Measurements from ENCODE around the gene TRIM33. TPM values are rescaled to one million over a fixed set of nuclear protein-coding genes. Genes with fewer than 3 reads are reported as not detected.
"Not testable (repeated sequence)": the region's sequence is repeated elsewhere in the genome, so short reads cannot be mapped to it uniquely, and the experiment has no call there.

Gene TRIM33
- polyA plus RNA-seq, 4 donors = 49.5 to 62.2 (median 54.7) TPM

DNA sequence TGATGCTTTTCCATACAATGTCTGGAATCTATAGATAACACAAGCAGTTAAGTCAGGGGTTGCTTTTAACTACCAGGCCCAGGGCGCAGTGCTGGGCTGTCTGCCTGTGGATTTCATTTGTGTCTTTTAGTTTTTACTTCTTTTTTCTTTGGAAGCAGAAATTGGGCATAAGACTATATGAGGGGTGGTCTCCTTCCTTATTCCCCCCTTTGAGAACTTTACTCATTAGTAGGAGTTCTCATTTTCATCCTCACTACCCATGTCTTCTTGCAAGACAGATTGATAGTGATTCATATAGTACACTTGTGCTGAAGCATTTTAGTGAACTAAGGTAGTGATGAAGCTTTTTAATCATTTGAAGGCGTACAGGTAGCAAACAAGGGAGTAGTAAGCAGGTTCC lies 147.8 kb downstream of the TRIM33 start:
- DNase-seq (ENCODE audit: low read depth in 4 of 4, low spot score in 2 of 4) = not testable (repeated sequence)

DNA sequence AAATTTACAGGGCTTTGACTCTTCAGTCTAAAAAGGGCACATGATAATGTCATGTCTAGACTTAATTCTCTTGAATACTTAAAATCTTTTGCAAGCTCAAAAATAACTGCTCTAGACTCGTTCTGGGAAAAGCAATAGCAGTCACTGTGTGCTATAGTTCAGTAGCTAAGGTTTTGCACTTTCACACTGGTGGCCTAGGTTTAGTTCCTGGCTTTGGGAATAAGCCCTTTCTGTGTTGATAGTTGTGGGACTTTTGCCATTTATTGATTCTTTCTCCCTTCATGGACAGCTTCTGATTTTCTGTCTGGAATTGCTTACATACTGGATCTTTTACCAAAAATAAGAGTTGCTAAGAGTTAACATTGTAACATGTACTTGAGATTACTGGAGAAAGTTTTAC lies 151.2 kb downstream of the TRIM33 start:
- no peak for DNase-seq (ENCODE audit: low read depth in 4 of 4, low spot score in 2 of 4)

DNA sequence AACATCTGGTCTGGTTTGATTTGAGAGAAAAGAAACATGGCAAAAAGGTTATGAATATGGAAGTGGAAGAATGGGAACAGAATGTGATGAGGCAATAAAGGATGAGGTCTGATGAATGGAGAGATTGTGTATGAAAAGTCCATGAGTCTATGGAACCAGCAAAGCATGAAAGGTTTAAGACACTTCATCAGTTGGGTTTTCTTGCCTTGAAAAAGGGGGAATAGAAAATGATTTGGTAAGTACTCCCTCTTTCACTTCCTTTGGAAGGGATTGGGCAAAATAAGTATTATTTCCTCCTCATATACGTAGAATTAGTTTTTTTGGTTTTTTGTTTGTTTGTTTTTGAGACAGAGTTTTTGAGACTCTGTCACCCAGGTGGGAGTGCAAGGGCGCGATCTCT lies 155.8 kb downstream of the TRIM33 start:
- no peak for DNase-seq (ENCODE audit: low read depth in 4 of 4, low spot score in 2 of 4)

DNA sequence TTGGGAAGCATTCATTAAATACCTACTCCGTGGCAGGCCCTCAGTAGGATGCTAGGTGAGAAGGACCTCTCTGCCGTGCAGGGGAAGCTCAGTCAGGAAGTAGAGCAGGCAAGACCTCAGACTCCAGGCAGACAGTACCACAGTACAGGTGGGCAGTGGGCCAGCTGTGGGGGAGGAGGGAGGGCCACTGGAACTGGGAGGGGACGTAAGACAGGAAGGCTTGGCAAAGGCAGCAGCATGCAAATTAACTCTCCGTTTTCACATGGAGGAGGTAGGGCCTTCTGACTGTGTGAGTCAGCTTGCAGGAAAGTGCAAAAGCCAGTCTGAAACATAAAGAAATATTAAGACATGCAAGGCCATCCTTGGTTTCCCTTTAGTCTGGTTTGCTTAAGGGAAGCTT lies 157.7 kb downstream of the TRIM33 start:
- DNase-seq (ENCODE audit: low read depth in 4 of 4, low spot score in 2 of 4) = peak in 1 of 4 donors; percentile 44

DNA sequence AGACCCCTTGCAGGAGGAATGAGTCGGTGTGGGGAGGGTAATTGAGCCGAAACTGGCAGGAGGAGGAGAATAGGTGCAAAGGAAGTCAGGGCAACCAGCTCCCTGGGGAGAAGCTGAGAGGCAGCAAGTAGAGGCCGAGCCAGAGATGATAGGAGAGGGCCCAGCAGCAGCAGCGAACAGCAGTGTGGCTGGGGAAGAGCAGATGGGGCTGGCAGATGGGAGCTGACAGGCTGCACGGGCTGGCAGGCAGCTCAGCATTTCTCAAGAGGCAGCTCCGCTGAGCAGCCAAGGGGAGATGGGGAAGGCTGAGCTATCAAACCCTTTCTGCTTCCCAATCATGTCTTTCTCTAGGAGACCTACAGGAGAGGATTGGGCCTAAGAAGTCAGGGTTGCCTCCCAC lies 158.2 kb downstream of the TRIM33 start:
- DNase-seq (ENCODE audit: low read depth in 4 of 4, low spot score in 2 of 4) = no peak

DNA sequence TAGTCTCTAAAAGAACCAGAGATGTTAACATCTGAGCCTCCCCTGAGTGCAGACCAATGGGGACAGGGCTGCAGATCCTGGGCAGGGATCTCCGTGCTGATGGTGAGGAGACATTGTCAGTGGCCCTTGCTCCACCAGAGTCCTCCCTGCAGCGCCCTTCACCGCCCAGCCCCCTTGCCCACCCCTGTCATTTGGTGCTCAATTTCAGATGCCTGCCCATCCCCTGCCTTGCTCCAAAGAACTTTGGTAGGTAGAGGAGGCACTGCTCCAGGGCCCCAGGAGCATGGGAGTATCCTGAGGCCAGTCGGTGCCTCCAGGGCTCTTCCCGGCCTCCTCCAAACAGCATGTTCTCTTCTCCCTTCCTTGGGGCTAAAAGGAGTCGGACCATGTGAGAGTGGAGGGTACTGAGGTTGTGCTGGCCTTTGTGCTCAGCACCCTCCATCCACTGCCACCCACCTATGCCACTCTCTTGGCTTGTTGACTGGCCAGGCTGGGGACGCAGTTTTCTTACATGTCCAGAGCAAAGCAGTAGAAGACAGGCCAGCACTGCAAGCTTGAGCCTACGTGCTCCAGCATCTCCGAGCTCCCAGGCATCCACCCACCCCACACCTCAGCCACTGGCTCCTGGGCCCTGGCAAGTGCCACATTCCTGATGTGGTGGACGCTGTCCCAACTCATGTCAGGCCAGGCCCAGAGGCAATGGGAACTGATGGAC lies 160.1 kb downstream of the TRIM33 start:
- no peak for DNase-seq (ENCODE audit: low read depth in 4 of 4, low spot score in 2 of 4)

DNA sequence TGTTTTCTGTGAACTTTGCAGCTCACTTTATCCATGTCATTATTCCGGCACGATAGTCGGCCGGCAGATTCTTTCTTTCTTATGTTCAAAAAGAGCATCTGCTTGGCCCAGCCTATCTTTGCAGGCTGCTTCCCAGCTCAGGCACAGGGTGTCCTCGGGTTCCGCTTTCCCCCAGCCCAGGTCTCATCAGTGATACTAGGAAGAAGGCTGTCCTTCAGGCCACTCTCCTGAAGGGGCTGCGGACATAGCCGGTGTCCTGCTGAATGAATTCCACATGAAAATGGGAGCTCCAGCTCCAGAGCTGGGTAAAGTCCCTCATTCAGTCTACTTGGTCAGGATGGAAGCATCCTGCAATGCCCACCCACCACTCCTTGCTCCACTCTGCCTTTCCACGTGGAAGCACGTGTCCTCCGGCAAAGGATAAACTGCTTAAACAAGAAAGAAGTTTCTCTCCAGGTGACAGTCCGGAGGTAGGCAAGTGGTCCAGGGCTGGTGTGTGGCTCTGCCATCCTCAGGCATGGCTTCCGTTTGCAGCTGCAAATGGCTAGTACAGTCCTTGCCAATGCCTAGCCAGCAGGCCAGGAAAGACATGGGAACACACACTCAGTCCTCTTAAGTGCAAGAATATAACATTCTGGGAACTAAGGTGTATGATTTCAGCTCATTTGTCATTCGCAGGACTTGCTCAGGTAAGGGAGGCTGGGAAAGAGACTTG lies 161.0 kb downstream of the TRIM33 start:
- no peak for DNase-seq (ENCODE audit: low read depth in 4 of 4, low spot score in 2 of 4)

DNA sequence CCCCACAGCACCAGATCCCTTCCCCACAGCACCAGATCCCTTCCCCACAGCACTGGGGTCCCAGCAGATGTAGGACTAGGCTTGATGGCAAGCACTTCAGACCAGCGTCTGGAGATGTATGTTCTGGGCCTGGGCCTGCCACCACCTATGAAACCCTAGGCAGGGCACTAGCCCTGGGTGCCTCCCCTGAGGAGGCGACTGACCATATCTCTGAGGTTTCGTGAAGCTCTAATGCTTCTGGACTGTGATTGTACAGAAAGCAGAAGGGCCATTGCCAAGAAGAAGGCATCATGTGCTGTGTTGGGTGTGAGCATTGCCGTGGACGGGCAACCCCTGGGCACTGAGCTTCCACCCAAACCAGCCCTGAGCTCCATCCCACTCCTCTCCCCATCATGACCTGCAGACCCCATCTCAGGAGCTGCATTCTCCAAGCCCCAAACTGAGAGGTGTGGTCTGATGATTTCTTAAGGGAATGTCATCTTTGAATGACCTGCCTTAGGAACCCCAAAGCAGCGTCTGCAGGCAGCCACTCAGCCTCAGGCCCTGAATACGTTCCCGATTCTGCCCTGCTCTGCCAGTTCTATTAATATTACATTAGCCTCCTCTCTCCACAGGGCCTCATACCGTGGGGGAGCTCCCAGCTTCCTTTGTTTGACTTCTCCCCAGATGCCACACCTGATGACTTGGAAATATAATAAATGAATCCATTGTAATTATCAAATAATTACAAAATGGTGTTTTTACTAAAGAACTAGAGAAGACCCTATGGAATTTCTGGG lies 163.4 kb downstream of the TRIM33 start:
- no peak for DNase-seq (ENCODE audit: low read depth in 4 of 4, low spot score in 2 of 4)

DNA sequence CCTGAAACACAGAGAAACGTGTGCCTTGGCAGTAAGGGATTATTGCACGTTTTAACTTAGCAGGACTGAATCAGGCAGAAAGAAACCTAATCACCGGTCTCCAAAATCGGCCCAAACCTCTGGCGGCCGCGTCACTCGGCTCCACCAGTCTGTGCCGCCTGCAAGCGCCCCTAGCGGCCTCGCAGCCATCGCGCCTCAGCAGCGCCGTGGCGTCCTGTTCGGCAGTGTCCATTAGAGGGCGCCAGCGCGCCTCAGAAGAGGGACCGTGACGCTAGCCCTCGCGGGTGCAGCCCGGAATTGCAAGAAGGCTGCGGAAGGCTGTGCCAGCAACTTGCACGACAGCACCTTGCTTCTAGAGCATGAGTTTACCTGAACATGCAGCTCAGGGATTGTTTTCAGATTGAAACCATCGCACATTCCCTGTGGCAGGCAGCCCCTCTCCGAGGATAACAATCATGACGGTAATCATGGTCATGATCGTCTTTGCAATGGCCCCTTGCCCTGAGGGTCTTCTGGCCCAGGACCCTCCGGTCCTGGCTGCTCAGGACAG lies 164.4 kb downstream of the TRIM33 start:
- peak; percentile 89 to 94 (median 92) for DNase-seq (ENCODE audit: low read depth in 4 of 4, low spot score in 2 of 4)

DNA sequence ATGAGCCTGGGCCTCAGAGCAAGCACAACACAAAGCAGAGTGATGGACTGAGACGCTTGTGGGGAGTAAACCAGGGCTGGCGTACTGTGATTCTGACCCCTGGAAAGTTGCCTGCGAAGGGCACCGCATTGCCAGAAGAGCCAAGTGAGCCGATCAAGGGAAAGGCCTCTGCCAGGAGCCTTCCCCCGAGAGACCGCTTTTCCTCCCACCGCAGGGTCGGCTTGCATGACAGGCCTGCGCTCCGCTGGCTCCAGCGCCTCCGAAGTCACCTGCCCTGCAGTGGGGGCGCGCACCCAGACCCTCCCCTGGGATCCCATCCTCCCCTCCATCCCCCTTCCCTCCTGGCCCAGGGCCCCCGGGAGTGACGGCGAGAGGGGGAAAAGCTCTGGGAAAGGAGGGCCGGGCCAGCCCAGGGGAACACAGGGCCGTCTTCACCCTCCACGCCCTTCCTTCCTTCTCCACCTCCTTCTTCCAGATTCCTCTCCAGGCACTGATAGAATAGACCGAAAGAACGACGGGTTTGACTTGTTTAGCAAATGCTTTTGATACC lies 165.0 kb downstream of the TRIM33 start:
- peak in 1 of 4 donors; percentile 34 for DNase-seq (ENCODE audit: low read depth in 4 of 4, low spot score in 2 of 4)

DNA sequence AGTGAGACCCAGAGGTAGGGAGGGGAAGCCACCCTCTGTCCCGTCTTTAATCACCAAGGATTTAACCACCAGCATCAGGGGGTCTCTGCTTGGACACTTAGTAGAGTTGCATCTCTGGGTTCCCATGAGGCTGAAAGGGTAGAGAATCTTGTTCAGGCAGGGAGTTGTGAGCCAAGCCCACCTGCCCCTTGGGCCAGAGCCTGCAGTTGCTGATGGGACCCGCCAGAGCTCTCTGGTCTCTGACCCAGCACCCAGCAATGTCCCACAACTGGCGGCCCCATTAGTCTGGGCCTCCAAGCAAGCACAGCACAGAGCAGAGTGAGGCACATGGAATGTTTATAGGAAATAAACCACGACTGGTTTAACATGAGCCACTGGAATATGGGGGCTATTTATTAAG lies 166.3 kb downstream of the TRIM33 start:
- DNase-seq (ENCODE audit: low read depth in 4 of 4, low spot score in 2 of 4) = no peak

Other genes with a start within 250 kb of the TRIM33 start
- 10 to 100 TPM; 49.6 to 68.2 (median 58.5) TPM for gene BCAS2, start 70.4 kb upstream of the TRIM33 start, polyA plus RNA-seq (ENCODE audit: insufficient read length in 4 of 4)
- gene DENND2C, start 158.8 kb upstream of the TRIM33 start, polyA plus RNA-seq (ENCODE audit: insufficient read length in 4 of 4) = 1 to 10 TPM; 3.5 to 5.1 (median 3.9) TPM
- gene AMPD1, start 184.3 kb upstream of the TRIM33 start, polyA plus RNA-seq (ENCODE audit: insufficient read length in 4 of 4) = not detected
- 10 to 100 TPM; 54.6 to 73.0 (median 69.2) TPM for gene NRAS, start 205.6 kb upstream of the TRIM33 start, polyA plus RNA-seq (ENCODE audit: insufficient read length in 4 of 4)
- gene CSDE1, start 246.8 kb upstream of the TRIM33 start, polyA plus RNA-seq (ENCODE audit: insufficient read length in 4 of 4) = 100 to 1,000 TPM; 370 to 480 (median 422) TPM